ENCODE data around the gene LPCAT1.
"Not testable (repeated sequence)": the region's sequence is repeated elsewhere in the genome, so short reads cannot be mapped to it uniquely, and the experiment has no call there.

LPCAT1 gene

DNA sequence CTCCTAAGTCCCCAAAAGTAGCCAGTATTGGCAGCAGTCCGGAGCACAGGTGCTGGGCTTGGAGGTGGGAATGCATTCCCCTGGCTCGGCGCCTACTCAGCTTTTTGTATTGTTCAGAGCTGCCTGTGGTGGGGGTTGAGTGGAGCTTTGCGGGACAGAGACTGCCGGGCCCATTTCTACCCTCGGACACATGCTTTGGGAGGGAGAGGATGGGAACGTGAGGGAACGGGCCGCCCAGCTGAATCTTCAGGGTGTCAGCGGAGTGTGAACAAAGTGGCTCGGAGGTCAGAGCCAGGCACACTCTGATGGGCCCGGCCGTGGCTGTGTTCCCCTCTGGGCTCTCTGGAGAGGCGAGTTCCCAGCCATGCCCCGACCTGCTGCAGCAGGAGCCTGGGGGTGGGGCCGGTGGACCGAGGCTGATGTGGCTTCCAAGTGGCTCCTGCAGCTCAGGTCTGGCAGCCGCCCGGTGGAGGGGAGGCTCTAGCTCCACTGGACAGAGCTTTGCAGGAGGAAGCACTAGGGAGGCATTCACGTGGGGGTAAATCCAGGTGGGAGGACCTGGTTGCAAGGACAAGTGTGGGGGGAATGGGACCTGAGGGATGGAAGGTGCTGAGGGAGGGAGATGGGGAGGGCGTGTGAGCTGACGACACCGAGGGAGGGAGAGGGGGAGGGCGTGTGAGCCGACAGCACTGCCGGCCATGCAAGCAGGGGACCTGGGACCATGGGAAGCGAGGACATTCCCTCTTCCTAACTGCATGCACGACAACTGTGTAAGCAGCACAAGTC, 47.4 kb downstream of the LPCAT1 start:
- DNase-seq: no peak

- DNase-seq: not testable (repeated sequence)
Observed at GRCh38 chr5:1475544-1475900, 48.2 kb downstream of the LPCAT1 start.

- DNase-seq: no peak
Observed at GRCh38 chr5:1474866-1475543, 48.8 kb downstream of the LPCAT1 start.

GRCh38 chr5:1474183-1474839, 49.4 kb downstream of the LPCAT1 start:
- no peak for DNase-seq

DNA sequence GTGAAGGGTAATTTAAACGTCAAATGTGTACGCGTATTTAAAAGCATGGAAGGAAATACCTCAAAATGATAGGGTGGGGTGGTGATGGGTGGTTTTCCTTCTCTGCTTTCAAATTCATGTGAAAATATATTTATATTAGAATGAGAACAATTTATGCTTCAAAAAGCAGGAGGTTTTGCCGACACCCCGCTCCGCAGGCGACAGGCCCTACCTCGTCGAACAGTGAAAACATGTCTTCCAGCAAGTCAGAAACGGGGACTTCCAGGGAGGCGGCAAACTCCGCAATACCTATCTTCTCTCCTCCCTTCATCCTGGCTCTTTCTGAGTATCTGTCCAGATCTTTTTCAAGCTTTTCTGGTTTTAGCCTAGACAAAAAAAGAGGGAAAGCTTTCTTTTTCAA, 50.0 kb downstream of the LPCAT1 start:
- no peak for DNase-seq

DNA sequence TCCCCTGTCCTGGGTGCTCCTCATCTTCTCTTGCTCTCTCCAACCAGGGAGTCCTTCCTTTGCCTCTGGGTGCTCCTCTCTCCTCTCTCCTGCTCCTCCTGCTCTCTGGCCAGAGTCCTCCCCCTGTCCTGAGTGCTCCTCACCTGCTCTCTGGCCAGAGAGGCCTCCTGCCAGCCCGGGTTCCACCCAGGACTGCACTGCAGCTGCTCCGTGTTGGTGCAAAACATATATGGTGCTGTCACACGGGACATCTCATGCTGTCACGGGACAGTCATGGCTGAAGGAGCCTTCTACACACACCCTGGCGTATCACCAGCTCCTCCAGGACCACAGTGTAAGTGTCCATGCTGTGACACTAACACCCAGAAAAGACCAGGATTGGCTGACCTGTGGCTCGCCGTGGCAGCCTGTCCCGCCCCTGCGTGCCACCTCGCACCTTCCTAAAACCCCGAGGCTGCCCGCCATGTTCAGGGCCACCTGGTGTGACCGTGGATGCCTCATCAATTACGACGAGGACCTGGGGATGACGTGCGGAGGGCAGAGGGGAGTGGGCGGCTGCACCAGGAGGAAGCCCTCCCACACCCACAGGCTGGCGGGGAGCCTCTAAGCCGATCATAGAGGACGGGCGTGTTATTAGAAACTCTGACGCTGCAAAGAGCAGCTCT, 50.7 kb downstream of the LPCAT1 start:
- no peak for DNase-seq

- DNase-seq: no peak
Observed at GRCh38 chr5:1471997-1472963, 51.5 kb downstream of the LPCAT1 start.

DNA sequence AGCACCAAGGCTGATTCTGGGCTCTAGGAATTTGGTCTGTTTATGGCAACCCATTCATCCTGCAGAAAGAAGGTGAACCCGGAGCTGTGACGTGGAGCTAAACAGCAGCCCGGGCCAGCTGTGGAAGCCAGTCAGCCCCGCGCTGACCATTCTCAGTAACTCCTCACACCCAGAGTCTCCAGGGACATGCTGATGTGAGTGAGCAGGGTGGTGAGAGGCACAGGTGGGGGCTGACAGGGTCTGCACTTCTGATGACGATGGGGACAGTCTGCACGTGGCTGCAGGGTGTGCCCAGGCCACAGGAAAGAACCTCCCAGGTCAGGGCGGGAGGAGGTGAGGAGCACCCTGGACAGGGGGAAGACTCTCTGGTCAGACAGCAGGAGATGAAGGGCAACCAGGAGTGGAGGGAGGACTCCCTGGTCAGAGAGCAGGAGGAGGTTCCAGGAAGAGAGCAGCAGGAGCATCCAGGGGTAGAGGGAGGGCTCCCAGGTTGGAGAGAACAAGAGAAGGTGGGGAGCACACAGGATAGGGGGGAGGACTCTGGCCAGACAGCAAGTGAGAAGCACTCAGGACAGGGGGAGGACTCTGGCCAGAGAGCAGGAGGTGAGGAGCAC, 52.4 kb downstream of the LPCAT1 start:
- DNase-seq: no peak

DNA sequence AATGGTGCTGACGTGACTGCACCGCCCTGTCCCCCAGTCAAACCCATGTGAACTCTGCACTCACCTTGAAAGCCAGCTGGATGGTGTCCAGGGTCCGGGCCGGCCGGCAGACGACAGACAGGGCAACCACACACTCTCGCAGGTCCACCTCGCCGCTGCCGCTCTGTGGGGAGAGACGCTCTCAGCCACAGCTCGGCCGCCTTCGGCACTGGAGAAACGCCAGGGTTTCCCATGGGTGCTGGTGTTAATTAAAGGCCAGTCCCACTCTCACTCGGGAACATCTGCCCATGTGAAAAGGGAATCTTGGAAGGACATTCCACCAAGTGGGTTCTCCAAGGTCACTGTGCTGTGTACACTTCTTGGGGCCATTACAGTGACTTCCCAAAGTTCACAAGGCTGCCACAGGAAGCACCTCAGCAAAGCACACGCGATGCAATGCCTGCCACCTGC, 53.0 kb downstream of the LPCAT1 start:
- no peak for DNase-seq

DNA sequence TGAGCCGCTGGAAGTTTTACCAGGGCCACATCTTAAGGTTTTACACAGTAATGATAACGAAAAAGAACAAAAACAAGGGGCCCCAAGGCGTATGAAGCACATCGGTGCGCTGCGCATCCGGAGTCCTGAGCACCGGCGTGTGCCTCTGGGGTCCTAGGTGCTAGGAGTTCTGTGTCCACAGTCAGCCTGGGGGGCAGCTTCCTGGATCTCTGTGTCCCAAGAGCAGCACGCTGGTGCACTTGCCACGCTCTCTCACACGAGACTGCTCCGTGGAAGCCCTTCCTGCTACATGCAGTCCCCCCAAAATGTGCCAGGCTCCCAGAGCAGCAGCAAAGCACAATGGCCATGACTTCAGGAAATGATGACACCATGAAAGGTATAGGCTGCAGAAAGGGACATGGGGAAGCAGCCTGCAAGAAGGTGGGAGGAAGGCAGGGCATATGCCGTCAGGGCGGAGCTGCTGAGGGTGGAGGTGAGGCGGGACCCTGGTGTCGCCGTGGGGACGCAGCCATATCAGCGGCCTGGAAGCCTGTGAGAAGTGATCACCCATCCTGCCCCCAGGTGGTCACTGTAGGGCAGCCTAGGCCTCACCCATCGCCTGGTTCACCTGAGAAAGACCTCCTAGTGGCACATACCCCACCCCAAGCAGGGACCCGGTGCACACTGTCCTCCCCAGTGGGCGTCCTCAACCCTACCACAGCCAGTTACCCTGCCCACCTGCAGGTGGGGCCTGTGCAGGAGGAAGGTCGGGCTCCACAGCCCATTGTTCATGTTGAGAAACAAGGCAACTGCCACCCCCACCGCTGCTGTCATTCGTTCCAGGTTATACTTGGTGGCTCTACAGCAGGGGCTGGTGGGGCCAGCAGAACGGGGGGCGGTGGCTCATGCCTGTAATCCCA, 54.9 kb downstream of the LPCAT1 start:
- no peak for DNase-seq

- DNase-seq: peak in 1 of 2 experiments; percentile 68
Observed at GRCh38 chr5:1468247-1468612, 55.5 kb downstream of the LPCAT1 start.

GRCh38 chr5:1467341-1468246, 56.2 kb downstream of the LPCAT1 start:
- no peak for DNase-seq

GRCh38 chr5:1466631-1467265, 57.0 kb downstream of the LPCAT1 start:
- no peak for DNase-seq

- DNase-seq: no peak
Observed at GRCh38 chr5:1465966-1466471, 57.7 kb downstream of the LPCAT1 start.

DNA sequence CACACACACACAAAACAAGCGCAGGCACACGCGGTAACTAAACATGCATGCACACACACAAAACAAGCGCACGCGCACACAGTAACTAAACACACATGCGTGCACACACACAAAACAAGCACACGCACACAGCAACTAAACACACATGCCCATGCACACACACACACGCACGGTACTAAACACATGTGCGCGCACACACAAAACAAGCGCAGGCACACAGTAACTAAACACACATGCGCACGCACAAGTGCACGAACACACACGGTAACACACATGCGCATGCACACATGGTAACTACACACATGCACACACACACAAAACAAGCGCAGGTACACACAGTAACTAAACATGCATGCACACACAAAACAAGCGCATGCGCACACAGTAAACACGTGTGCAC, 58.6 kb downstream of the LPCAT1 start:
- no peak for DNase-seq

- no peak for DNase-seq
Observed at GRCh38 chr5:1464511-1464910, 59.2 kb downstream of the LPCAT1 start.

DNA sequence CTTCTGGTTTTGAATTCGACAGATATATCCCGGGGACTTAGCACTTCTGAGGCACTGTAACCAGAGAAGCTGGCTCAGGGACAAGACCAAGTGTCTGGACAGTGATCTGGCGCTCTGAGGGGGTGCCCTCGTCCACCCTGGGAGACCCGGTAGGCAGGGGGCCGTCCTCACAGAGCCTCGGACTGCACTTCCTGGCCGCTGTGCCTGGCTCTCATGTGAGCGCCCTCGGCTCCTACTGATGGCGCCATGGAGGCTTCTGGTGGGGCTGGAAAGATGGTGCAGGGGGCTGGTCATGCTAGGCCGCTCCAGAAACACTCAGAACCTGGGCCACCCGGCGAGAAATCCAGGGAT, 59.7 kb downstream of the LPCAT1 start:
- DNase-seq: no peak

DNA sequence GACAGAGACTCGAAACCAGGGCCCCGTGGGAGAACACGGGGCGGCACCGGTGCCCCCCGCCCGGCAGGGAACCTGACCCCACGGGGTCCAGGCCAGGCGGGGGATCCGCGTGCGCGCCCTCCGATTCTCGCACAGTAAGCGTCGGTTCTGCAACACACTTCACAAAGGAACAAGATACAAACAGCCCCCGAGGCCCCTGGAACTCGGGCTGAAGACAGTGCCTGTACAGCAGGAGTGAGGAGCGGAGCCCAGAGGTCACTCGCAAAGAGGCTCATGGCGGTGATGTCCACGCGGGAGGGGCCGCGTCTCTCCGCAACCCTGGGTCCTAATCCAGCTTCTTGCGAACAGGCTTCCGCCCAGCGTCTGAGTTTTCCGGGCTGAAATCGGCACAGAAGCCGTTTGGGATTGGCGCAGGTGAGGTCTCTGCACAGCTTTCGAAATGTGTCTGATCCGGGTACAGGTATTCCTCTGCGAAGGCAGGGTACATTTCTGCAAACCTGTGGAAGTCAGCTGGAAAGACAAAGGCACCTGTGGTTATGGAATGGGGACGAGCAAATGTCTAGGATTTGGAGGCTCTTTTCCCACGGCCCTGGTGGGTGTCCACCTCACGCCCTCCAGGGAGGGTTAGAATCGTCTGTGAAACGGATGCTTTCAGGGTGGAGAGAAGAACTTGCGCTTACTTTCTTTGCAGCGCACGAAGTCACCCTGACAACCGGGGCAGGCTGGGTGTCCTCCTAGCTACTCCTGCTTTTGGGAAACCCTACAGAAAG, 60.2 kb downstream of the LPCAT1 start:
- no peak for DNase-seq

Data from NCI-H526 (cell line).